ENCODE data around the gene HCN4.
A peak's percentile ranks its signal among the peaks of the same experiment; 100 is the strongest.

Gene HCN4

DNA sequence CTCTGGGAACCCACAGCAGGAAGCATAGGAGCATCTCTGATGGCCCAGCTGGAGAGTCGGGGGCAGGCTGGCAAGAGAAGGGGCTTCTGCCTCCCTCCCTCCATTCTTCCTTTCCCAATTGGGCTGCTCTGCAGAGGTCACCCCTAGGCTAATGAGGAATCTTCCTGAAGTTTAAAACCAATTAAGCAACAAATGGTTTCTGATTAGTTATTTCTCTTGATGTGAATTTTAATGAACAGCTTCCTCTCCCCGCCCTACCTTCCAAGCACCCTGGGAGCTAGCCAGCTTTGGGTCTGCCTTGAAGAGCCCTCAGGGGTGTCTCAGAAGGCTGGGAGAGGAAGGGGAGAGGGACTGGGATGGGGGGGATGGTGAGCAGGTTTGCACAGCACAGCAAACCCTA lies 24.6 kb upstream of the HCN4 start:
- Histone ChIP-seq H4K20me1 (no peaks in the 10 kb centered on the region), H3K4me2 (peak overlapping the region in 5 of 11 experiments; percentile 16 to 90 (median 54); a peak in 9 of 22 replicates), H3K27me3 (no peaks in the 10 kb centered on the region), H3K27ac (peak overlapping the region in 1 of 11 experiments; percentile 24; a peak in 3 of 22 replicates), H3K9ac (no peak overlapping the region), H3K4me1 (peaks cover 6 to 100% (median 60%) of the 10 kb centered on the region in 10 experiments; a peak in 18 of 20 replicates), H3K4me3 (no peak overlapping the region), H3K9me3 (replicated peaks in 1 of 11) (no peaks in the 10 kb centered on the region), H3K36me3 (no peaks in the 10 kb centered on the region)
- no peak for TF ChIP-seq Cebpa-rat (IDR thresholded peaks at IDR 0.05)

DNA sequence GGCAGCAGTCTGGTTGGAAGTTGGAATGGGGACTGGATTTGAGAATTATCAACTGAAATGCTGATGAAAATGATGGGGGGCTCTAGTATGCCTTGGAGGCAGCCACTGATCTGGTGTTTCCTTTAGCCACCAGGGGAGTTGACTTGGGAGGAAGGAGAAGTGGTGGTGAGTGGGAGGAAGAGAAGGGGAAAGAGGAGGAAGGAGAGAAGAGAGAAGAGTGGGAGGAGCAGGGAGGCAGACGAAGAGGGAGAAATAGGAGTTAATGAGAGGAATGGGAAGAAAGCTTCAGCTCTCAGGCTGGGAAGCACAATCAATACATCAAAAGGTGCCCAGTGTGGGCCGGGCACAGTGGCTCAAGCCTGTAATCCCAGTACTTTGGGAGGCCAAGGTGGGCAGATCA lies 23.3 kb upstream of the HCN4 start:
- H3K27ac ChIP-seq: peak overlapping the region in 2 of 11 experiments; percentile 22 to 32; a peak in 2 of 22 replicates
- TF ChIP-seq Cebpa-rat (IDR thresholded peaks at IDR 0.05): no peak

DNA sequence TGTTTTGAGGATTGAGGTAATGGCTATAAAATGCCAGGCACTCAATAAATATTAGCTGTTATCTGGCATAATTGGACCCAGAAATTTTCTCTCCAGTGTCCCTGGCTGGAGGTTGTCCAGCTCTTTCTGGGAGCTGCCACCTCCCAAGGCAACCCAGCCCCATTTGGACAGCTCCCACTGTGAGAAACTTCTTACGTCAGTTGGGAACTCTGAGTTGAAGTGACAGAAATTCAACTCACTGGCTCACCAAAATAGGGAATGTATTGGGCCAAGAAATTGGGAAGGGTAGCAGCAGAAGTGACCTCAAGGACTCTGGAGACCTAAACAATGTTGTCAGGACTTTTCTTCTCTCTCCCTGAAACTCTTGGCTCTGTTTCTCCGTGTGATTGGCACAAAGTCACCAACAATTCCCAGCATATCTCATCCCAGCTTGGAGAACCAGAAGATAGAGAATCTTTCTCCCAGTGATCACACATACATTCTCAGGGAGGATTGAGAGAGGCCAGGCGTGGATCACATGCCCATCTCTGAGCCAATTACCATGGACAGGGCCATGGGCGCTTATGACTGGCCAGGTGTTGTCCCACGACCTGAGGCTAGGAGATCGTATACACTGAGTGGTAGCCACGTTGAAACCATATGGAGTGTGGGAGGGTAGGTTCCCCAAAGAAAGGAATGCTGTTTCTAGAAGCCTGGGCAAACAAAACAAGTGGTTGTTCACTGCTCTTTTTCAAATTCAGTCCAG lies 22.5 kb upstream of the HCN4 start:
- Histone ChIP-seq H3K27me3 (no peaks in the 10 kb centered on the region), H3K4me3 (no peak overlapping the region), H3K36me3 (no peaks in the 10 kb centered on the region), H3K27ac (peak overlapping the region in 2 of 11 experiments; percentile 22 to 32; a peak in 1 of 22 replicates), H4K20me1 (no peaks in the 10 kb centered on the region), H3K4me2 (peak overlapping the region in 6 of 11 experiments; percentile 28 to 90 (median 69); a peak in 12 of 22 replicates), H3K4me1 (peaks cover 0 to 100% (median 59%) of the 10 kb centered on the region in 10 experiments; a peak in 15 of 20 replicates), H3K9ac (no peak overlapping the region), H3K9me3 (replicated peaks in 1 of 11) (no peaks in the 10 kb centered on the region)
- no peak for TF ChIP-seq Cebpa-rat (IDR thresholded peaks at IDR 0.05)

More for the DNA sequence above, 23.3 kb upstream of the HCN4 start:
- no peaks in the 10 kb centered on the region for H3K36me3 ChIP-seq
- H3K9ac ChIP-seq: no peak overlapping the region
- peak overlapping the region in 7 of 11 experiments; percentile 15 to 90 (median 69); a peak in 13 of 22 replicates for H3K4me2 ChIP-seq
- H3K4me1 ChIP-seq: peaks cover 0 to 100% (median 60%) of the 10 kb centered on the region in 10 experiments; a peak in 18 of 20 replicates
- H3K27me3 ChIP-seq: no peaks in the 10 kb centered on the region
- no peak overlapping the region for H3K4me3 ChIP-seq
- no peaks in the 10 kb centered on the region for H3K9me3 ChIP-seq (replicated peaks in 1 of 11)
- H4K20me1 ChIP-seq: no peaks in the 10 kb centered on the region

DNA sequence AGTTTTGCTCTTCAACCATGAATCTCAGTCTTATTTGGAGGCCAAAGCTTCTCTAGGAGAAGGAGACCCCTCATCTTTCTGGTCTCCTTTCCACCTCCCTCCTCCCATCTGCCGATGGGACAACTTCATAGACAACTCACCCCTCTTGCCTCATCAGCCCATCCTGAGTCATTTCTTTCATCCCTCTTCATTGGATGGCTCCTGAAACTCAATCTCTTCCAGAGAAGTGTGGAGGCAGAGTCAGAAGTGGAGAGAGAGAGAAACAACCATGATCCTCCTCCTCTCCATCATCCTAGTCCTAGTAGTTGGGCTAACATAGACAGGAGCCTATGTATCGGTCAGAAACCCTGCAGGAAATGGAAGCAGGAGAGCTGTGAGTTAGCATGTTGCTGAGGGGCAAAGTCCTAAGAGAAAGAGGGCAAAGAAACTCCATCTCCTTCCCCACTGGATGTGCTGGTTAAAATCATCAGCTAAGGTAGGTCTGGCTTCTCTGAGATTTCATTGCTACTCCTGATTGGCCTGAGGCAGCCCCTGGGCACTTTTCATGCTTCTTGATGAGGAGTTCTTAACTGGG lies 21.3 kb upstream of the HCN4 start:
- H3K4me2 ChIP-seq: peak overlapping the region in 5 of 11 experiments; percentile 46 to 90 (median 69); a peak in 10 of 22 replicates
- no peaks in the 10 kb centered on the region for H3K27me3 ChIP-seq
- peak overlapping the region in 3 of 11 experiments; percentile 23 to 67 (median 48); a peak in 3 of 22 replicates for H3K27ac ChIP-seq
- peaks cover 0 to 100% (median 58%) of the 10 kb centered on the region in 10 experiments; a peak in 15 of 20 replicates for H3K4me1 ChIP-seq
- H3K9ac ChIP-seq: no peak overlapping the region
- no peak for TF ChIP-seq Cebpa-rat (IDR thresholded peaks at IDR 0.05)
- no peaks in the 10 kb centered on the region for H3K9me3 ChIP-seq (replicated peaks in 1 of 11)
- no peak overlapping the region for H3K4me3 ChIP-seq
- H4K20me1 ChIP-seq: no peaks in the 10 kb centered on the region
- no peaks in the 10 kb centered on the region for H3K36me3 ChIP-seq

DNA sequence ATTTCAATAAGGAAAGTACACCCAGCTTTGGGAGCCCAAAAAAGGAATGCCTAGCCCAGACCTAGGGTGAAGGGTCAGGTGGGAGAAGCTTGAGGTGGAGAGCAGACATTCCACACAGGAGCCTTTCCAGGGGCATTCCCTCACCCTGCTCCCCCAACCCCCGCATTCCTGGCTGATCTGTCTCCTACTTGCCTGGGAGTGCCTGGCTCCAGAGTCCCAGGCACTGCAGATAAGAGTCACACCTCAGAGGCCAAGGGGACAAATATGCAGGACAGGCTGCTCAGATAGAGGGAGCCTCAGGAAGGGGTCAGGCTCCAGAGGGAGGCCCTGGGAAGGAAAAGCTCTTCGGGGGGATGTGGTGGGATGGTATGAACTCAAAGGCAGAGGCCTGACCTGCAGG lies 20.8 kb upstream of the HCN4 start:
- H3K9me3 ChIP-seq (replicated peaks in 1 of 11): no peaks in the 10 kb centered on the region
- no peak for TF ChIP-seq Cebpa-rat (IDR thresholded peaks at IDR 0.05)
- H3K9ac ChIP-seq: no peak overlapping the region
- H3K27me3 ChIP-seq: no peaks in the 10 kb centered on the region
- peaks cover 0 to 98% (median 56%) of the 10 kb centered on the region in 10 experiments; a peak in 15 of 20 replicates for H3K4me1 ChIP-seq
- peak overlapping the region in 5 of 11 experiments; percentile 46 to 90 (median 69); a peak in 10 of 22 replicates for H3K4me2 ChIP-seq
- peak overlapping the region in 3 of 11 experiments; percentile 23 to 67 (median 48); a peak in 4 of 22 replicates for H3K27ac ChIP-seq
- H3K36me3 ChIP-seq: no peaks in the 10 kb centered on the region
- H4K20me1 ChIP-seq: no peaks in the 10 kb centered on the region
- H3K4me3 ChIP-seq: no peak overlapping the region

DNA sequence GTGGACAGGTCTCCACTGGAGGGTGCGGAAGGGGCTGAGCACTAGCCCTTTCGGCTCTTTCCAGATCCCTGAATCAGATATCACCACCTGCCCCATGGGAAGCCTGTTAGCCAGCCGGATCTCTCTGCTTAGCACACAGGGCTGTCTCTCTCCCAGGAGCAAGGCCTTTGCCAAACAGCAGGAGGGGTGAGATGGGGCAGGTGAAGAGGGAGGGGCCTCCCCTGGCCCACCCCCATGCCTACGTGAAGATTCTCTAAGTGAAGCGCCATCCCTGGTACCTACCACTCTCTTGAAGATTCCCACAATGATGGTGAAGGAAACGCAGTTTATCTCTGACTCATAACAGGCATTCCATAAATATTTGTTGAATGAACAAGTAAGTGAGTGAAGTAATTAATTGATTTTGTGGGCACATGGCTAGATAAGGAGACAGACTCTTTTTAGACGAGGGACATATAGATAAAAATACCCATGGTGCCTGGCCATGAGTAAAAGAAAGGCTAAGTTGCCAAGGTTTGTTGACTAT lies 19.6 kb upstream of the HCN4 start:
- Histone ChIP-seq H3K27me3 (no peaks in the 10 kb centered on the region), H3K36me3 (no peaks in the 10 kb centered on the region), H3K9me3 (replicated peaks in 1 of 11) (peaks cover 0 to 4% (median 0%) of the 10 kb centered on the region in 11 experiments; a peak in 10 of 22 replicates), H3K4me3 (no peak overlapping the region; a peak in 1 of 20 replicates), H4K20me1 (no peaks in the 10 kb centered on the region), H3K4me1 (peaks cover 0 to 97% (median 50%) of the 10 kb centered on the region in 10 experiments; a peak in 15 of 20 replicates), H3K9ac (peak overlapping the region in 6 of 11 experiments; percentile 28 to 69 (median 50); a peak in 6 of 22 replicates), H3K4me2 (peak overlapping the region in 8 of 11 experiments; percentile 57 to 90 (median 77); a peak in 16 of 22 replicates), H3K27ac (peak overlapping the region in 8 of 11 experiments; percentile 50 to 85 (median 68); a peak in 14 of 22 replicates)
- TF ChIP-seq Cebpa-rat (IDR thresholded peaks at IDR 0.05): no peak

DNA sequence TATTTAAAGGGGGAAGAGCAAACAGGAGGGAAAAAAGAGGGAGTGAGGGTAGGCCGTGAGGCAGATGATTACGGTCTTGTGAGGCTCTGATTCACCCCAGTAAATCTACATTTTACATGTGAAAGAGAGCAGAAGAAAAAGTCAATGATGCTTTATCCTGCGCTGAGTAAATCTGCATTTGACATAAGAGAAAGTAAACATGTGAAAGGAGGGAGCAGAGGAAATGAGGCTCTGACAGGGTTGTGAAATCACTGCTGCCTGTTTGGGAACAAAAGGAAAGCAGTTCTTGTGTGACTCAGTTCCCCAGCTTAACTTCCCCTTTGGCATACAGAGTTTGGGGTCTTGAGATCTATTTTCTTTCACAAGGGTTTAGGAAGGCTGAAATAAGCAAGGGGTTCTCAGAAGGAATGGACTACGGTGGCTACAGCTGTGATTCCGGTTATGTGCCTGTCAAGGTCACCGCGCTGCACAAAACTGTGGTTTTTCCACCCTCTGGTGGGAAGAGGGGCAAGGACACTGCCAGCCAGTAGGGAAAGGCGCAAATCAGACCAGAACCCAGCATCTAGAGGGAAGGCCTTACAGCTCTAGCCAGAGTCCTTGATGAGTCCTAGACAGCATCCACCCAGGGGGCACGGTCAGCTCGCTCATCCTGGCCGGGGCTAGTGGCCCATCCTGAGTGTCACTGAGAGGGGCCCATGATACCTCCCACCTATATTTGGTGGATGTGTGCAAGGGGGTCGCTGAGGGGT lies 18.9 kb upstream of the HCN4 start:
- Histone ChIP-seq H3K27me3 (no peaks in the 10 kb centered on the region), H3K4me3 (no peak overlapping the region; a peak in 1 of 20 replicates), H3K9ac (peak overlapping the region in 6 of 11 experiments; percentile 28 to 69 (median 50); a peak in 8 of 22 replicates), H3K27ac (peak overlapping the region in 8 of 11 experiments; percentile 50 to 85 (median 68); a peak in 14 of 22 replicates), H4K20me1 (no peaks in the 10 kb centered on the region), H3K4me1 (peaks cover 0 to 93% (median 47%) of the 10 kb centered on the region in 10 experiments; a peak in 15 of 20 replicates), H3K9me3 (replicated peaks in 1 of 11) (peaks cover 0 to 11% (median 0%) of the 10 kb centered on the region in 11 experiments; a peak in 10 of 22 replicates), H3K4me2 (peak overlapping the region in 8 of 11 experiments; percentile 57 to 90 (median 77); a peak in 16 of 22 replicates), H3K36me3 (no peaks in the 10 kb centered on the region)
- peak in 5 of 11 experiments; percentile 67 to 81 (median 74); a peak in 10 of 22 replicates for TF ChIP-seq Cebpa-rat (IDR thresholded peaks at IDR 0.05)
